ENCODE data around the gene HDAC2. TPM values are rescaled to one million over a fixed set of nuclear protein-coding genes. Genes with fewer than 3 reads are reported as not detected.
A peak's percentile ranks its signal among the peaks of the same experiment; 100 is the strongest.

HDAC2 gene
- total RNA-seq, 2 donors from 2014 or later, result 29.9 to 49.5 TPM

DNA sequence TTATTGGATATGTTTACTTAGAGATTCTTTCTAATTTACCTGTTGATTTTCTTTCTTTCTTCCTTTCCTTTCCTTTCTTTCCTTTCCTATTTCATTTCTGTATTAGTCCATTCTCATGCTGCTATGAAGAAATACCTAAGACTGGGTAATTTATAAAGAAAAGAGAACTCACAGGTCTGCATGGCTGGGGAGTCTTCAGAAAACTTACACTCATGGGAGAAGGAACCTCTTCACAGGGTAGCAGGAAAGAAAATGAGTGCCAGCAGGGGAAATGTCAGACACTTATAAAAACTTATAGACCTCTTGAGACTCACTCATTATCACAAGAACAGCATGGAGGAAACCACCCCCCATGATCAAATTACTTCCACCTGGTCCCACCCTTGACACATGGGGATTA lies 40.8 kb downstream of the HDAC2 start:
- H3K9me3 ChIP-seq, result no peaks in the 10 kb centered on the region
- TF ChIP-seq, protein P1, sequence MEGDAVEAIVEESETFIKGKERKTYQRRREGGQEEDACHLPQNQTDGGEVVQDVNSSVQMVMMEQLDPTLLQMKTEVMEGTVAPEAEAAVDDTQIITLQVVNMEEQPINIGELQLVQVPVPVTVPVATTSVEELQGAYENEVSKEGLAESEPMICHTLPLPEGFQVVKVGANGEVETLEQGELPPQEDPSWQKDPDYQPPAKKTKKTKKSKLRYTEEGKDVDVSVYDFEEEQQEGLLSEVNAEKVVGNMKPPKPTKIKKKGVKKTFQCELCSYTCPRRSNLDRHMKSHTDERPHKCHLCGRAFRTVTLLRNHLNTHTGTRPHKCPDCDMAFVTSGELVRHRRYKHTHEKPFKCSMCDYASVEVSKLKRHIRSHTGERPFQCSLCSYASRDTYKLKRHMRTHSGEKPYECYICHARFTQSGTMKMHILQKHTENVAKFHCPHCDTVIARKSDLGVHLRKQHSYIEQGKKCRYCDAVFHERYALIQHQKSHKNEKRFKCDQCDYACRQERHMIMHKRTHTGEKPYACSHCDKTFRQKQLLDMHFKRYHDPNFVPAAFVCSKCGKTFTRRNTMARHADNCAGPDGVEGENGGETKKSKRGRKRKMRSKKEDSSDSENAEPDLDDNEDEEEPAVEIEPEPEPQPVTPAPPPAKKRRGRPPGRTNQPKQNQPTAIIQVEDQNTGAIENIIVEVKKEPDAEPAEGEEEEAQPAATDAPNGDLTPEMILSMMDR (IDR thresholded peaks at IDR 0.05), result no peak
- H3K4me1 ChIP-seq (ENCODE audit: control insufficient read depth in 1 of 2, low read depth in 2 of 2), result no peaks in the 10 kb centered on the region
- H3K27me3 ChIP-seq (replicated peaks; ENCODE audit: insufficient read depth), result no peaks in the 10 kb centered on the region
- H3K27ac ChIP-seq, result no peak overlapping the region
- ATAC-seq (ENCODE audit: insufficient number of reproducible peaks, low FRiP score, low read depth) (no peak), DNase-seq (ENCODE audit: low spot score) (no peak)
- H3K36me3 ChIP-seq, result no peaks in the 10 kb centered on the region
- no peak overlapping the region for H3K4me3 ChIP-seq

DNA sequence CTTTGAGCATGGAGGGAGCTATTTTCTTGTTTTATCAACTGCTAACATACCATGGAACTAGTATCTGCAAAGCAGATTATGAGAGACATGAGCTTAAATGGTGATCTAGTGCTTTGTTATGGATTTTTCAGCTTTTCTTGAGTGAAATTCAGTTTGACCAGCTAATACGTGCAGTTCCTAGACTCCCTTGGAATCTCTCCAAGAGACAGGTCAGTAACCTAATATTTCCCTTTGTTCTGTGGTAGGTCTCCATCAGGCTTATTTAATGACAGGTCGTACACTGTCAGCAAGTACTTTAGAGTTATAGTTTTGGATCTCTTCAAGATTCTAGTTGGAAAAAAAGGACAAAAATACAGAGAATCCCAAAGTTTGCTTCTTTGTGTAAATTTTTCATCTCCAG lies 43.9 kb downstream of the HDAC2 start:
- H3K4me3 ChIP-seq, result no peak overlapping the region
- no peaks in the 10 kb centered on the region for H3K27me3 ChIP-seq (replicated peaks; ENCODE audit: insufficient read depth)
- peaks cover 5 to 10% of the 10 kb centered on the region in 2 donors for H3K4me1 ChIP-seq (ENCODE audit: control insufficient read depth in 1 of 2, low read depth in 2 of 2)
- H3K27ac ChIP-seq, result no peak overlapping the region
- no peak for DNase-seq (ENCODE audit: low spot score)
- H3K9me3 ChIP-seq, result no peaks in the 10 kb centered on the region
- ATAC-seq (ENCODE audit: insufficient number of reproducible peaks, low FRiP score, low read depth), result no peak
- TF ChIP-seq, protein P1 (IDR thresholded peaks at IDR 0.05), result no peak
- H3K36me3 ChIP-seq, result no peaks in the 10 kb centered on the region

DNA sequence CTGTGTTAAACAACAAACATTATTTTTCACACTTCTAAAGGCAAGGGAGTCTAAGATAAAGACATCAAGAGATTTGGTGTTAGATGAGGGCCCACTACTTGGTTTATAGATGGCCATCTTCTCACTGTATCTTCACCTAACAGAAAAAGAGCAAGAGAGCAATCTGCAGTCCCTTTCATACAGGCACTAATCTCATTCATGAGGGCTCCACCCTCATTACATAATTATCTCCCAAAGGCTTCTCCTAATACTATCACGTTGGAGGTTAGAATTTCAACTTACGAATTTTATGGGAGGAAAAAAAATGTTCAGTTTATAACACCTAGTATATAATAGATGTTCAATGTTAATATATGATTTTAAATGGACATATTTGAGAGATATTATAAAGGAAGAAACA lies 45.6 kb downstream of the HDAC2 start:
- no peaks in the 10 kb centered on the region for H3K9me3 ChIP-seq
- DNase-seq (ENCODE audit: low spot score) (no peak), ATAC-seq (ENCODE audit: insufficient number of reproducible peaks, low FRiP score, low read depth) (no peak)
- no peaks in the 10 kb centered on the region for H3K36me3 ChIP-seq
- H3K27ac ChIP-seq, result no peak overlapping the region
- no peaks in the 10 kb centered on the region for H3K27me3 ChIP-seq (replicated peaks; ENCODE audit: insufficient read depth)
- H3K4me3 ChIP-seq, result no peak overlapping the region
- peaks cover 5 to 10% of the 10 kb centered on the region in 2 donors for H3K4me1 ChIP-seq (ENCODE audit: control insufficient read depth in 1 of 2, low read depth in 2 of 2)
- TF ChIP-seq, protein P1 (IDR thresholded peaks at IDR 0.05), result no peak

DNA sequence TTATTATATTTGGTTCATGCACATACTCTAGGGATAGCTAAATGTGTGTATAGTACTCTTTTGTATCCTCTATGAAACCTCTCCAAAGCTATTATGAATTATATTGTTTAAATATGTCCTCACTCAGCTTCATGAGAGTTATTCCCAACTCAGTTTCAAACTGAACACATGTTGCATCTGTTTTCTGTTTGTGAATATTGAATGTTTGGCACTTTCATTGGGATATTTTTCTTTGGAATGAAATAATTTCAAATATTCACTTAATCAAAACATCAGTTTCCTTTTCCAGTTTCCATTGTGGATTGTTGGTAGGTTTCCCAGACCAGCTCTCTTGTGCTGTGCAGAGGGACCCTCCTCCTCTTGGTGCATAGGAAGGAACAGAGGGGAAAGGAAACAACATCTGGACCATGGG lies 46.6 kb downstream of the HDAC2 start:
- ATAC-seq (ENCODE audit: insufficient number of reproducible peaks, low FRiP score, low read depth), result no peak
- H3K4me3 ChIP-seq, result no peak overlapping the region
- H3K27ac ChIP-seq, result peak overlapping the region in 1 of 2 donors; percentile 28

DNA sequence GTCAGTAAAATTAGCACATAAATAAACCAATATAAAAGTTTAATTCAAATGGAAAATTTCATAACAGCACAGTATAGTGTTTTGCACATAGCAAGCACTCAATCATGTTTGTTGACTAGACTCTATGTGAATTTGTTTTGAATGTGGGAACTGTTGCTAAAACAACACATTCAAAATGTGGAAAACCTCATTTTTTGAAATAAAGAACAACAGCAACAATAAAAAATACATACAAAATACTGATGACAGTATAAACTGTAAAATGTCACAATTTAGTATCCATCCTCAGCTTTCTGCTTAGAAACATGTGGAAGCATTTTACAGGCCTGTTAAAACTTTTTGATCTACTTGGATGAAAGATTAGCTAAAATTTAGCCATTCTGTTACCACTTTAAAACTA lies 47.4 kb downstream of the HDAC2 start:
- H3K4me1 ChIP-seq (ENCODE audit: control insufficient read depth in 1 of 2, low read depth in 2 of 2), result peaks cover 5 to 10% of the 10 kb centered on the region in 2 donors
- H3K27ac ChIP-seq, result peak overlapping the region in 1 of 2 donors; percentile 28
- TF ChIP-seq, protein P1 (IDR thresholded peaks at IDR 0.05), result no peak
- H3K4me3 ChIP-seq, result no peak overlapping the region
- no peak for DNase-seq (ENCODE audit: low spot score)
- no peaks in the 10 kb centered on the region for H3K9me3 ChIP-seq
- no peaks in the 10 kb centered on the region for H3K36me3 ChIP-seq
- no peaks in the 10 kb centered on the region for H3K27me3 ChIP-seq (replicated peaks; ENCODE audit: insufficient read depth)
- no peak for ATAC-seq (ENCODE audit: insufficient number of reproducible peaks, low FRiP score, low read depth)

More for the DNA sequence above, 46.6 kb downstream of the HDAC2 start:
- no peaks in the 10 kb centered on the region for H3K9me3 ChIP-seq
- TF ChIP-seq, protein P1 (IDR thresholded peaks at IDR 0.05), result no peak
- H3K36me3 ChIP-seq, result no peaks in the 10 kb centered on the region
- H3K4me1 ChIP-seq (ENCODE audit: control insufficient read depth in 1 of 2, low read depth in 2 of 2), result peaks cover 5 to 10% of the 10 kb centered on the region in 2 donors
- no peaks in the 10 kb centered on the region for H3K27me3 ChIP-seq (replicated peaks; ENCODE audit: insufficient read depth)
- DNase-seq (ENCODE audit: low spot score), result no peak

All from thoracic aorta (tissue), 2 donors.